HG02678 (cell line): Measurements from ENCODE around the gene OCA2.
"Not testable (repeated sequence)": the region's sequence is repeated elsewhere in the genome, so short reads cannot be mapped to it uniquely, and the experiment has no call there.

Experiments used
- ATAC-seq: cut with Tn5 transposase; IDR thresholded peaks from one replicate; pipeline ENCODE4 v1.9.1; 2021; ENCODE audit warnings: mild to moderate bottlenecking, moderate library complexity; ENCODE audit not compliant: unreplicated experiment

The OCA2 gene

DNA sequence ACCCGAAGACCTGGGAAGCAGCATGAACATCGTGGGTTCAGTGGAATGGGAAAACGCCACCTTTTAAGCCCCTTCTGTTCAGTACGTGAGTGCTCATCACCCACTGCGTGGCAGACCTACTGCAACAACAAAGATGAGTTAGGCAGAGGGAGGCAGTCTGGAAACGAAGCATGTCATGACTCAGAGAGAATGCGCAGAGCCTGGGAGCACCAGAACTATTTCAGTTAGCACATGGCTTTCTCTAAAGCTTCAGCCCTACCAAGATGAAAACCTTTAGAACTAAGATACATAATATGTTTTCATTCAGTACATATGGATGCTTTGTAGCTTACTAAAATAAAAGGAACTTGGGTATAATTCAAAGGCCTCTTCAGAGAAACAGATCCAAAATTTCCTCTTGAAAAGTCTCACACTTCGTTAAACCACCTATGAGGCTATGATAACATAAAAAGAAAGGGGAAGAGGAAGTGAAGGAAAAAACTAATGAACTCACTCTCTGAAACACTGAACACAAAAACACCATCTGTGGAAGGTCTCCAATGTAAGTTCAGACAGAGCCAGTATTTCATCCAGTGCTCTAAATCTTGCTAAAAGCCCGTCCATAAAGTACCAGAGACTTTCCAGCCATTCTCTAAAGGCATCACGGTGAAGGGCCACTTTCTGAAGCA lies 140.1 kb downstream of the OCA2 start:
- no peak for ATAC-seq

GRCh38 chr15:27956285-27956684 lies 142.8 kb downstream of the OCA2 start:
- ATAC-seq = no peak

DNA sequence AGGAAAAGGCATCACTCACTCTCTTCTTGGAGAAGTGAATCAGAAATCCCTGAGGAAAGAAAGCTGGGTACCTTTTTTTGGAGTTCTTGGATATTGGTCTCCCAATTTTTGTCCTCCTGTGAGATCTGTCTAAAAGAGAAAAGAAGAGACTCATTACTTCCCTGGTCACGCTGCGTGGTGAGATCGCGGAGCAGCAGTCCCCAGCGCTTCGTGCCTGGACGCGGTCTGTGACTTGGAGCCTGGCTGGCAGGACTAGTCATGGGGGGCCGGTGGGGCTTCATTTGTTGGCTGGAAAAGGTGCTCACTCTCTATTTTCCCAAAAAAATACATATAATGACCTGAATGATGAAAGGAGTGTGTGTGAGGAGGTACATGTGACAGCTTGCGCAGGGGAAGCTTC lies 144.0 kb downstream of the OCA2 start:
- no peak for ATAC-seq

GRCh38 chr15:27952593-27952992 lies 146.5 kb downstream of the OCA2 start:
- not testable (repeated sequence) for ATAC-seq

GRCh38 chr15:27951191-27951890 lies 147.8 kb downstream of the OCA2 start:
- no peak for ATAC-seq

DNA sequence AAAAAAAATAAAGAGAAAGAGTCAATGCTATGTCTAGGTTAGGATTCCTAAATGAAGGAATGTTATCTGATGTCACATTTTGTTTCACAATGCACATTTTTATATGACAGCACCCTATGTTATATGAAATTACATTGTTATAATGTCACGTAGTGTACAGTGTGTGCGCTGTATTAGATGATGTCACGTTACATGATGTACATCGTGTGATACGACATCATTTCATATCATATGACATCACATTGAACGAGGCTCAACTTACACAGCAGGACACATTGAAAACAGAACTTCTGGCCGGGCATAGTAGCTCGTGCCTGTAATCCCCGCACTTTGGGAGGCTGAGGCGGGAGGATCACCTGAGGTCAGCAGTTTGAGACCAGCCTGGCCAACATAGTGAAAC lies 150.0 kb downstream of the OCA2 start:
- ATAC-seq = no peak

DNA sequence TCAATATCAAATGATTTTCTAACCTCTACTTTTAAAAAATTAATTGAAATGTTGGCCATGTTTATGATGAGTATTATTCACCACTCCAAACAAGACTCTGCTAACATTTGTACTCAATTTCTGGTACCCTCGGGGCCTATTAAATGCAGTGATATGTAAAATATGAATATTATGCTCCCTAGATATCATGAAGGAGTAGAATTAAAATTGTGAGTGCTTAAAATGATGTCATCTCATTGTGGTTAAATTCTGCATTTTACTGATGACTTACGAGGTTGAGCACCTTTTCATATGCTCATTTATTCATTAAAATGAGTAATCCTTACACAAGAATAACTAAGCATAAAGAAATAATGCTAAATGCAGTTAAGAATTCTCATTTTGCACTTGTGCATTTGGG lies 159.9 kb downstream of the OCA2 start:
- ATAC-seq = no peak

- ATAC-seq = no peak
These were observed 161.3 kb downstream of the OCA2 start for GRCh38 chr15:27937851-27938250.

DNA sequence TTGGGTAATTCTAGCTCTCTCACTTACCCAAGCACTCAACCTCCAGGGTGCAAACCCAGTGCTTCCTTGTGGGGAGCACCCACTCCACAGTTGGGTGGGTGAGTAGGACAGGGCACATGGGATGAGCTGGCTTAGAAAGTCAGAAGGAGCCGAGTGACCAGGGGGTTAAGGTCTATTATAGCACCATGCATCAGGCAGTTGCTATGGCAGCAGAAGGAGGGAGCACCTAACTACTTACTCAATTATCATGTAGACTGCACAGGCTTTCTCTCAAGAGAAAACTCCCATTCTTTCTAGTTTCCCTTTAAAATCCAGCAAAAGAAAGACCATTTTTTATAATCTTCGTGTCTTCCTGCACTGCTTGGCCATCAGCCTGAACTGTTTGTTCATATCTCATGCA lies 163.0 kb downstream of the OCA2 start:
- no peak for ATAC-seq

DNA sequence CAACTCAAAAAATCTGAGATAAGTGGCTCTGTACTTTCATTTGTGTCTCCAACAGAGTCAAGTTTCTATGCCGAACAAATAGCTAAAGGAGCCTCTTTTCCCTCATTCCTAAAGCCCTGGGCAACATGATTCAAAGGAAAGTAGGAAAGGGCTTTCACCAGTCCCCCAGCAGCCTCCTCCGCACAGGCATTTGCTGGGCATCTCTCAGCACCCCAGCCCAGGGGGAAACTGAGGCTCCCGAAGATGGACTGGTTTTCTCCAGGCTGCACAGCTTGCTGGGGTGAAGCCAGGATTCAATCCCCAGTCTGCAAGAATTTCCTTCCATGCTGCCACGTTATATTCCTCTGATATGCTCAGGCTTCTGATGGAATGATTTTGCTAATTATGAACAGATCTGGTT lies 163.8 kb downstream of the OCA2 start:
- no peak for ATAC-seq

GRCh38 chr15:27934782-27935181 lies 164.3 kb downstream of the OCA2 start:
- ATAC-seq = no peak

DNA sequence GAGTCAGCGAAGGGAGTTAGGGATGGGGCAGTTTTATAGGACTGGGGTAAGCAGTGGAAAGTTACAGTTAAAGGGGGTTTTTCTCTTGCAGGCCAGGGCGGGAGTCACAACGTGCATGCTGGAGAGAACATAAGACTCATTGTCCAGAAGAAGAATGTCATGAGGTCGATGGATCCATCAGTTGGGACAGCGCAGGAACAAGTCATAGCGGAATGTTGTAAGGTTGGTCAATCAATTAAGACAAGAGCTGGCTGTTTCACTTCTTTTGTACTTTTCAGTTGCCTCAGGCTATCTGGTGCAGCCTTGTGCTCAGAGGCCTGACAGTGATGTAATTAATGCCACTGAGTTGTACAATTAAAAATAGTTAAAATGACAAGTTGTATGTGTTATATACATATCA lies 165.6 kb downstream of the OCA2 start:
- no peak for ATAC-seq

DNA sequence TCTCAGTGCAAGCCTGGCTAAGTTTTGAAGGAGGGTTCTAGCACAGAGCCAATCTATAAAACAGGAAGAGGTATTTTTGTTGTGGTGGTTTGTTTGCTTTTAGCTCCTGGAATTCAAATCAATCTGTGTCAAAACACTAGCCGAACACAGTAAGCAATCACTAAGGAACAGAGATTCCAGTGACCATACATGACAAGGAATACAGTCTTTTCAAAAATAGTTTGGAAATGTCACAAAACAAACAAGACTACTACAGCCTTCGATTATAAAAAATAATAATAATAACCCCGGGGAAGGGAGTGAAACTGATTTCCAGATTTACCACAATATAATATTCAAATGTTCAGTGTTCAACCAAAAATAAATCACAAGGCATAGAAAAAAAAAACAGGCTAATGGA lies 166.5 kb downstream of the OCA2 start:
- ATAC-seq = no peak

GRCh38 chr15:27928386-27928785 lies 170.7 kb downstream of the OCA2 start:
- no peak for ATAC-seq

- no peak for ATAC-seq
These were observed 186.8 kb downstream of the OCA2 start for GRCh38 chr15:27912283-27912682.

DNA sequence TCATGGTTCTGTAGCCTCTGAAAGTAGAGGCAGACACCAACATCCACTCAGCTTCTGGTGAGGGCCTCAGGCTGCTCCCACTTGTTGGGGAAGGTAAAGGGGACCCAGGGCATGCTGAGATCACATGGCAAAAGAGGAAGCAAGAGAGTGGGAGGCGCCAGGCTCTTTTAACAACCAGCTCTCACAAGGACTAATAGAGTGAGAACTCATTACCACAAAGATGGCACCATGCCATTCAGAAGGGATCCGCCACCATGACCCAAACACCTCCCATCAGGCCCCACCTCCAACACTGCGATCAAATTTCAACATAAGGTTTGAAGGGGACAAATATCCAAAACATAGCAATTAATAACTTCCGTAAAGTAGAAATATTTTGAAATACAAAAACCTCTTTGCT lies 192.3 kb downstream of the OCA2 start:
- ATAC-seq = no peak

- no peak for ATAC-seq
These were observed 195.7 kb downstream of the OCA2 start for GRCh38 chr15:27903405-27903804.

DNA sequence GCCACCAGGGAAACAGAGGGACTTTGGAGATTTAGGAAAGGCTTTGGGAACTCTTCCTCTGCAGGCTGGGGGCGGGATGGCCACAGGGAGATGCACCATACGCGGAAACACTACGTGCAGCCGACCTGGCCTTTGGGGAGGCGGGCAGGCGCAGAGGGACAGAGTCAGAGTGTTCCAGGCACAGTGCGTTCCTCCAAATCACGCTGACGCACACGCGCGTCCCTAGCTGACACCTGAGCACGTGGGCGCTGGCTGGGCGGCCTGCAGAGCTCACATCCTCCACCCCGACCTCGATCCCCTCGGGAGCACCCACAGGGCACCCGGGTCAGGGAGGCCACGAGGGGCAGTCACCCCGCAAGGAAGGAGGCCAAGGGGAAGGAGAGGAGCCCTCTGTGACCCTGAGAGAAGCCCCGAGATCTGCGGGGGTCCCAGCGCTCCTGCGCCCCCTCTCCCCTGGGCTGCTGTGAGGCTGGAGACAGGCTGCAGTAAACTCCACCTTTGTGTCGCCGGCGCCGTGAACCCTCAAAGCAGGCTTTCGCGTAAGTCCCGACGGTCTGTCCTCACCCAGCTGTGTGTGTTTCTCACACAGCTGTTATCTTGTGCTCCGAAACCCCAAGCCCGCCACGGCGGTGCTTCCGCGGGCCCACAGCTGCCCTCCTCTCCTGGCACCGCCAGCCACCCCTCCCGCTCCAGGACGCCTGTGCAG lies 196.3 kb downstream of the OCA2 start:
- ATAC-seq = no peak

- no peak for ATAC-seq
These were observed 199.4 kb downstream of the OCA2 start for GRCh38 chr15:27899583-27900285.

- ATAC-seq = no peak
These were observed 201.6 kb downstream of the OCA2 start for GRCh38 chr15:27897481-27897880.

GRCh38 chr15:27894645-27895044 lies 204.5 kb downstream of the OCA2 start:
- no peak for ATAC-seq

- no peak for ATAC-seq
These were observed 209.9 kb downstream of the OCA2 start for GRCh38 chr15:27889258-27889657.
